Cardiac muscle cell (in vitro differentiated cells and primary cell): ENCODE measurements around the gene AFG1L. TPM values are rescaled to one million over a fixed set of nuclear protein-coding genes. Genes with fewer than 3 reads are reported as not detected.

ENCODE experiments used
- DNase-seq, 2 donors: peaks; one replicate each; pipeline versions ENCODE4 v3.0.0 to v3.0.0-alpha.2; 2010 to 2017; ENCODE audit warnings: low read depth in 1 of 2, low spot score in 1 of 2
- H3K27ac ChIP-seq: fragments of 200-600 bp; sonication (generic); 2 replicates; pipeline ENCODE4 v1.5.1; 2016
- H3K27me3 ChIP-seq: fragments of 200-600 bp; sonication (generic); 2 replicates; pipeline ENCODE4 v1.6.0; 2016; ENCODE audit warnings: control low read depth
- H3K36me3 ChIP-seq: fragments of 200-600 bp; sonication (generic); 2 replicates; pipeline ENCODE4 v1.5.1; 2016; ENCODE audit warnings: control low read depth
- H3K4me1 ChIP-seq: fragments of 200-600 bp; sonication (generic); 2 replicates; pipeline ENCODE4 v1.8.1; 2017; ENCODE audit warnings: low read depth, mild to moderate bottlenecking, mixed run types
- H3K4me3 ChIP-seq: fragments of 200-600 bp; sonication (generic); 2 replicates; pipeline ENCODE4 v1.5.1; 2016; ENCODE audit warnings: mild to moderate bottlenecking
- H3K9me3 ChIP-seq: fragments of 200-600 bp; sonication (generic); 2 replicates; pipeline ENCODE4 v1.5.1; 2017; ENCODE audit warnings: low read depth, mild to moderate bottlenecking, control low read depth
- polyA plus RNA-seq: library from polyadenylated mRNA; unstranded; fragments of >200 nt; fragmentation: Nextera tagmentation; extraction: Ambion mirVana; gene quantifications from 2 replicates; pipeline ENCODE4 v1.2.1, GENCODE V29; 2016
- total RNA-seq: library from RNA; depleted of rRNA; stranded (reverse); fragments of >200 nt; gene quantifications from 2 replicates; pipeline ENCODE4 v1.2.3, GENCODE V29; 2016
- TF ChIP-seq, protein P1 (sequence below): IDR thresholded peaks from 2 replicates; pipeline ENCODE4 v1.5.1; 2012; ENCODE audit warnings: low read depth, mild to moderate bottlenecking, low read length

The AFG1L gene
- total and polyA plus RNA-seq, 2 experiments from 2014 or later = 7.7 to 8.8 TPM

DNA sequence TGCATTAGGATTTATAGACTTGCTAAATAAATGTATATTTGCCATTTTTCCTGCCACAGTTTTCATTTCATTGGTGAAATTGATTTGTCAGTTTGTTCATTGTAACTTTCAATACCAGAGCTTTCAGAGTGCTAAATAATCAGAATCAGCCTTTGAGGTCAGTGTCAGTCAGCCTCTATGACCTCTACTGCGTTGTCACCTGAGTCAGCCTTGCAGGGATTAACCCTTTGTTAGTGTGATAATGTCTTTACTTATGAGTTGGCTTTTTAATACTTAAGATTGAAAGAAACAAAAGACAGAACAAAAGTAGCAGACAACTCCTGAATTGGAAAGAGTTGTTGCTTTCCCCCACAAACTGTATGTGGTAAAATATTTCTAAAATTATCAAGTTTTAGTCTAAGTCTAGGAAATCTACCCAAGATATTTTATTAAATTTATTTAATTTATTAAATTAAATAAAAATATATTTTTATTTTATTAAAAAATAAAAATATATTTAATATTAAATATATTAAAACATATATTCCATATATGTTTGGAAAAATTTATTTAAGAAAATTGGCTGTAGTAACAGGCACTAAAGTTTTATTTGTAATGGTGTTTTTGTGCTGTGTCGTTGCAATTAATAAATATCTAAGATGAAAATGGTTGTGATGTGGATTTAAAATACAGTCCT is 125.2 kb downstream of the AFG1L start:
- no peaks in the 10 kb centered on the region for H3K36me3 ChIP-seq
- no peaks in the 10 kb centered on the region for H3K9me3 ChIP-seq
- no peak overlapping the region for H3K4me3 ChIP-seq
- no peak overlapping the region for H3K27ac ChIP-seq
- TF ChIP-seq, protein P1, sequence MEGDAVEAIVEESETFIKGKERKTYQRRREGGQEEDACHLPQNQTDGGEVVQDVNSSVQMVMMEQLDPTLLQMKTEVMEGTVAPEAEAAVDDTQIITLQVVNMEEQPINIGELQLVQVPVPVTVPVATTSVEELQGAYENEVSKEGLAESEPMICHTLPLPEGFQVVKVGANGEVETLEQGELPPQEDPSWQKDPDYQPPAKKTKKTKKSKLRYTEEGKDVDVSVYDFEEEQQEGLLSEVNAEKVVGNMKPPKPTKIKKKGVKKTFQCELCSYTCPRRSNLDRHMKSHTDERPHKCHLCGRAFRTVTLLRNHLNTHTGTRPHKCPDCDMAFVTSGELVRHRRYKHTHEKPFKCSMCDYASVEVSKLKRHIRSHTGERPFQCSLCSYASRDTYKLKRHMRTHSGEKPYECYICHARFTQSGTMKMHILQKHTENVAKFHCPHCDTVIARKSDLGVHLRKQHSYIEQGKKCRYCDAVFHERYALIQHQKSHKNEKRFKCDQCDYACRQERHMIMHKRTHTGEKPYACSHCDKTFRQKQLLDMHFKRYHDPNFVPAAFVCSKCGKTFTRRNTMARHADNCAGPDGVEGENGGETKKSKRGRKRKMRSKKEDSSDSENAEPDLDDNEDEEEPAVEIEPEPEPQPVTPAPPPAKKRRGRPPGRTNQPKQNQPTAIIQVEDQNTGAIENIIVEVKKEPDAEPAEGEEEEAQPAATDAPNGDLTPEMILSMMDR = no peak
- H3K27me3 ChIP-seq = no peaks in the 10 kb centered on the region
- no peak for DNase-seq
- H3K4me1 ChIP-seq = no peaks in the 10 kb centered on the region

DNA sequence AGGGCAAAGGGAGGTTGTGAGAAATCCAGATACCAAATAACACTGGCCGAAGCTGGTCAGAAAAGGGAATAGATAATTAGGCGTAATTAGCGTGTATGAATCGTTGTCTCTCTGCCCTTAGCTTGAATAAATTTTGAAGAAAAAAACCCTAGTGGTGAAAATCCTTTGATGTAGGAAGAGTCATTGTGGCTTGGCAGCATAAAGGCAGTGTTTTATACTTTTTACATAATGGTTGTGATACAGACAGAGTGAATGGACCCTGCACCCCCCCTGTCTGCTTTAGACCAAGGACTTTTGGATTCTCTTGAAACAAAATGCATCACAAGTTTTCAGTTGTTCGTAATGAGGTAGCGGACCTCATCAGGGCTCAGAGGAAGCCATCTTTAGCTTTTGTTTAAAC is 126.5 kb downstream of the AFG1L start:
- Histone ChIP-seq H3K9me3 (no peaks in the 10 kb centered on the region), H3K36me3 (no peaks in the 10 kb centered on the region), H3K4me1 (no peaks in the 10 kb centered on the region), H3K27me3 (no peaks in the 10 kb centered on the region), H3K4me3 (no peak overlapping the region), H3K27ac (no peak overlapping the region)
- DNase-seq = no peak
- TF ChIP-seq, protein P1 = no peak

DNA sequence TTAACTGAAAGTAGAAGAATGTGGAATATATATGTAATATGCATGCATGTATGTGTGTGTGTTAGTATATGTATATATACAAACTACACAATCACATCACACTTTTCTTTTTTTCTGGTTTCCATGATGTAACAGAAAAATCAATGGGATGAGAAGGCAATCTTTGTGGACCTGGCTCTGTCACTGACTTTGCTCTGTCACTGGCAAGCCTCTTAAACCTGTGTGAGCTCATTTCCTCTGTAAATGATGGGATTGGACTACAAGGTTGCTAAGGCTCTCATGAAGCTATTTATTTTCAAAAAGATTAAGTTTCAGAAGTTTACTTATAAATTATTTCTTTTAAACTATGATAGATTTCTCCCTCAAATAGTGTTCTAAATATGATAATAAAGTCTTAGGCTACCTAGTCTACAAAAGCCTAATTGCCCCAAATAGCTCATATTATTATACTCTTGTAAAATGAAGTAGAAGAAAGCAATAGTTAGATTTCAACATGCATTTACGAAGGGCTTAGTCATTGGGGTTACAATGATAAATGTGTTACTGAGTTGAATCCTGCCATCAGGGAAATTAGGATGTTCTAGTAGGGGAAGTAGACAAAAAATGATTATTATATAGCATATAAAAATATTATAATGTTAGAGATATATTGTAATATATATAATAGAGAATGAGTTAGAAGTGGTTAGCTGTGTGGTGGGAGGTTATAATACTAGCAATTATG is 129.3 kb downstream of the AFG1L start:
- peak in 1 of 2 donors; percentile 11 for DNase-seq
- no peak overlapping the region for H3K27ac ChIP-seq
- H3K36me3 ChIP-seq = no peaks in the 10 kb centered on the region
- no peaks in the 10 kb centered on the region for H3K4me1 ChIP-seq
- no peaks in the 10 kb centered on the region for H3K9me3 ChIP-seq
- TF ChIP-seq, protein P1 = no peak
- no peak overlapping the region for H3K4me3 ChIP-seq
- no peaks in the 10 kb centered on the region for H3K27me3 ChIP-seq

DNA sequence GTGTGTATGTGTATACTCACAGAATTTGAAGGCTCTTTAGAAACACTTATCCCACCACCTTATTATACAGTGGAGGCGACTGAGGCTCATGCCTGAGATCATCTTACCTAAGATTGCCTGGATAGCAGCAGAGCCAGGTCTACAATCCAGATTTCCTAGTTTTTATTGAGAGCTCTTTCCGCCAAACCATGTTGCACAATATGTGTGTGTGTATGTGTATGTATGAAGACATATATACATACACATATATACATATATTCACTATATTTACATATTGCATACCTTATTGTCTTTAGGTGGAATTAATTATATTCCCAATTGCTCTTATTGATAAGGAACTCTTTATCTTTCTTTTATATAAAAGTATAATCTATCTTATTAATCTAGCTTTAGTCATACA is 130.6 kb downstream of the AFG1L start:
- H3K27ac ChIP-seq = no peak overlapping the region
- H3K4me3 ChIP-seq = no peak overlapping the region
- H3K9me3 ChIP-seq = no peaks in the 10 kb centered on the region
- no peaks in the 10 kb centered on the region for H3K4me1 ChIP-seq
- no peaks in the 10 kb centered on the region for H3K36me3 ChIP-seq
- TF ChIP-seq, protein P1 = no peak
- no peaks in the 10 kb centered on the region for H3K27me3 ChIP-seq
- no peak for DNase-seq

DNA sequence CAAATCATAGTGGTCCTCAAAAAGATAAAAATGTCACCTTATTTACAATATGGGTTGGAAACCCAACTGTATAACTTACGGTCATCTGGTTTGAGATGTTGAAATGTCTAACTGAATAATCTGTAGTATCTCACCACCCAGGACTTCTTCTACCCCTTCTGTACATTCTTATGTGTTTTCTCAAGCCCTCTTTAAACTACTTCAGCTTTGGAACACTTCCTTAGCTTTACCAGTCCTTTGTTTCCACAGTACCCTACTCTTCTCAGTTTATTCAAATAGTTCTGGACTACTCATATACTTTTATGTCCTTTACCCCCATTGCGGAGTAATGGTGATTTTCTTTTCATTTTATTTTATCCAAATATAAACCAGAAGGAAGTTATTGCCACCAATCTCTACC is 137.3 kb downstream of the AFG1L start:
- Histone ChIP-seq H3K9me3 (no peaks in the 10 kb centered on the region), H3K4me1 (no peaks in the 10 kb centered on the region), H3K36me3 (no peaks in the 10 kb centered on the region), H3K27me3 (no peaks in the 10 kb centered on the region), H3K27ac (no peak overlapping the region), H3K4me3 (no peak overlapping the region)
- TF ChIP-seq, protein P1 = no peak
- DNase-seq = no peak
